ENCODE results near the gene DSTYK. TPM values are rescaled to one million over a fixed set of nuclear protein-coding genes. Genes with fewer than 3 reads are reported as not detected.

DSTYK gene
- total and polyA plus RNA-seq, 7 donors, result 1.6 to 13.3 (median 9.1) TPM

GRCh38 chr1:205144046-205144720 lies 67.3 kb downstream of the DSTYK start:
- 87 to 92% methylated on average over 1 of the region's 1 CpG for WGBS, 2 donors
- Histone ChIP-seq H3K9me3 (no peaks in the 10 kb centered on the region), H3K36me3 (peaks cover 0 to 33% (median 9%) of the 10 kb centered on the region in 4 donors), H3K4me3 (no peak overlapping the region), H3K27me3 (no peaks in the 10 kb centered on the region), H3K4me1 (peaks cover 0 to 36% (median 22%) of the 10 kb centered on the region in 4 donors), H3K27ac (peak overlapping the region in 3 of 4 donors; percentile 10 to 74 (median 42))
- no peak for DNase-seq
- intact Hi-C loops (cut with DNase I), result loop anchor here (5.0 to 10.0 kb wide), 2 partner anchors 113 to 159 kb away; no protein-coding TSS in a partner anchor
- TF ChIP-seq POLR2AphosphoS5 (IDR thresholded peaks at IDR 0.05), result no peak
- no peak for TF ChIP-seq EP300 (IDR thresholded peaks at IDR 0.05)
- no peak for TF ChIP-seq CTCF (IDR thresholded peaks at IDR 0.05)
- no peak for TF ChIP-seq POLR2A (IDR thresholded peaks at IDR 0.05)

GRCh38 chr1:205142102-205142469 lies 69.4 kb downstream of the DSTYK start:
- peaks cover 0 to 12% (median 1%) of the 10 kb centered on the region in 4 donors for H3K36me3 ChIP-seq
- H3K9me3 ChIP-seq, result no peaks in the 10 kb centered on the region
- WGBS, 2 donors, result 26 to 51% methylated on average over 2 of the region's 2 CpGs
- H3K4me1 ChIP-seq, result peaks cover 0 to 35% (median 22%) of the 10 kb centered on the region in 4 donors
- peak overlapping the region in 1 of 4 donors; percentile 11 for H3K4me3 ChIP-seq
- no peak for TF ChIP-seq POLR2AphosphoS5 (IDR thresholded peaks at IDR 0.05)
- no peak for TF ChIP-seq CTCF (IDR thresholded peaks at IDR 0.05)
- TF ChIP-seq POLR2A (IDR thresholded peaks at IDR 0.05), result no peak
- no peak for TF ChIP-seq EP300 (IDR thresholded peaks at IDR 0.05)
- intact Hi-C loops (cut with DNase I), result loop anchor here (5.0 to 10.0 kb wide), 2 partner anchors 115 to 157 kb away; no protein-coding TSS in a partner anchor
- H3K27me3 ChIP-seq, result no peaks in the 10 kb centered on the region
- no peak for DNase-seq
- H3K27ac ChIP-seq, result peak overlapping the region in 1 of 4 donors; percentile 3

GRCh38 chr1:205141236-205142101 lies 70.0 kb downstream of the DSTYK start:
- 18 to 24% methylated on average over 12 of the region's 12 CpGs for WGBS, 2 donors
- intact Hi-C loops (cut with DNase I), result loop anchor here (5.0 to 10.0 kb wide), 2 partner anchors 116 to 157 kb away; no protein-coding TSS in a partner anchor
- no peaks in the 10 kb centered on the region for H3K9me3 ChIP-seq
- TF ChIP-seq POLR2AphosphoS5 (IDR thresholded peaks at IDR 0.05) (no peak), CTCF (IDR thresholded peaks at IDR 0.05) (peak; percentile 34 to 83 (median 77))
- peaks cover 0 to 6% (median 0%) of the 10 kb centered on the region in 4 donors for H3K36me3 ChIP-seq
- peak overlapping the region in 1 of 4 donors; percentile 11 for H3K4me3 ChIP-seq
- DNase-seq, result peak; percentile 82
- H3K27ac ChIP-seq, result peak overlapping the region in 1 of 4 donors; percentile 3
- no peaks in the 10 kb centered on the region for H3K27me3 ChIP-seq
- H3K4me1 ChIP-seq, result peaks cover 0 to 33% (median 22%) of the 10 kb centered on the region in 4 donors

- H3K4me3 ChIP-seq, result no peak overlapping the region
- H3K4me1 ChIP-seq, result peaks cover 0 to 28% (median 20%) of the 10 kb centered on the region in 4 donors
- 81 to 89% methylated on average over 4 of the region's 4 CpGs for WGBS, 2 donors
- no peak overlapping the region for H3K27ac ChIP-seq
- H3K9me3 ChIP-seq, result no peaks in the 10 kb centered on the region
- intact Hi-C loops (cut with DNase I), result loop anchor here (5.0 to 10.0 kb wide), 2 partner anchors 117 to 155 kb away; no protein-coding TSS in a partner anchor
- no peaks in the 10 kb centered on the region for H3K27me3 ChIP-seq
- DNase-seq, result no peak
- no peak for TF ChIP-seq CTCF (IDR thresholded peaks at IDR 0.05)
- TF ChIP-seq EP300 (IDR thresholded peaks at IDR 0.05), result no peak
- TF ChIP-seq POLR2AphosphoS5 (IDR thresholded peaks at IDR 0.05), result no peak
- no peak for TF ChIP-seq POLR2A (IDR thresholded peaks at IDR 0.05)
- H3K36me3 ChIP-seq, result no peaks in the 10 kb centered on the region
Measured at GRCh38 chr1:205140113-205140512, 71.4 kb downstream of the DSTYK start.
